WTC11 (cell line): ENCODE data around the gene RELT. TPM values are rescaled to one million over a fixed set of nuclear protein-coding genes. Genes with fewer than 3 reads are reported as not detected.

Experiments used
- ATAC-seq: fragments of 200-7000 bp; cut with Tn5 transposase; 2 replicates; pipeline ENCODE4 v1.10.0; 2021; ENCODE audit warnings: mild to moderate bottlenecking, moderate library complexity
- CTCF ChIA-PET: fragments of 300-600 bp; sonication (Branson Sonifier 250); formaldehyde crosslinking; loops from one replicate; lab custom pipeline; 2021; ENCODE audit warnings: antibody characterized with exemption; lab: Charles Lee
- POLR2A ChIA-PET: fragments of 350-600 bp; sonication (Branson Sonifier 250); formaldehyde crosslinking; loops from one replicate; lab custom pipeline; 2021; ENCODE audit warnings: antibody characterized with exemption; lab: Charles Lee
- DNase-seq: peaks from one replicate; pipeline ENCODE4 v3.0.0; 2021; ENCODE audit warnings: low spot score
- H3K27ac Mint-ChIP-seq: 2 replicates; pipeline ENCODE4 v1.8.0; 2021; ENCODE audit warnings: mixed read lengths
- H3K27me3 Mint-ChIP-seq: 2 replicates; pipeline ENCODE4 v1.8.0; 2021; ENCODE audit warnings: low read depth, mild to moderate bottlenecking, moderate library complexity, mixed read lengths
- H3K36me3 Mint-ChIP-seq: 2 replicates; pipeline ENCODE4 v1.8.0; 2021; ENCODE audit warnings: mixed read lengths
- H3K4me1 Mint-ChIP-seq: 2 replicates; pipeline ENCODE4 v1.8.0; 2022; ENCODE audit warnings: mixed read lengths
- H3K4me3 Mint-ChIP-seq: 2 replicates; pipeline ENCODE4 v1.8.0; 2021; ENCODE audit warnings: mild to moderate bottlenecking, moderate library complexity, mixed read lengths
- H3K9me3 Mint-ChIP-seq: 2 replicates; pipeline ENCODE4 v1.8.0; 2021; ENCODE audit warnings: mixed read lengths
- ATF1 ChIP-seq: sonication (generic); formaldehyde crosslinking; IDR thresholded peaks from 2 replicates; pipeline ENCODE4 v1.8.1; 2023; ENCODE audit warnings: mild to moderate bottlenecking, moderate library complexity, missing genetic modification reagents
- FOXJ3 ChIP-seq: sonication (generic); formaldehyde crosslinking; IDR thresholded peaks from 2 replicates; pipeline ENCODE4 v1.9.0; 2021; ENCODE audit warnings: missing genetic modification reagents, mild to moderate bottlenecking, borderline replicate concordance
- HMGA2 ChIP-seq: fragments of 250-450 bp; sonication (Bioruptor Pico); IDR thresholded peaks from 2 replicates; pipeline ENCODE4 v1.4.0; 2021; ENCODE audit warnings: mild to moderate bottlenecking, moderate library complexity
- JAZF1 ChIP-seq: fragments of 250-450 bp; sonication (Bioruptor Pico); IDR thresholded peaks from 2 replicates; pipeline ENCODE4 v1.9.0; 2021; ENCODE audit warnings: moderate library complexity, mild to moderate bottlenecking, inconsistent platforms
- MYBL2 ChIP-seq: sonication (generic); formaldehyde crosslinking; IDR thresholded peaks from 2 replicates; pipeline ENCODE4 v1.8.1; 2023; ENCODE audit warnings: mild to moderate bottlenecking, moderate library complexity, missing genetic modification reagents
- NFE2L1 ChIP-seq: sonication (generic); formaldehyde crosslinking; IDR thresholded peaks from 2 replicates; pipeline ENCODE4 v1.8.1; 2023; ENCODE audit warnings: missing genetic modification reagents
- NR2C2 ChIP-seq: sonication (generic); formaldehyde crosslinking; IDR thresholded peaks from 2 replicates; pipeline ENCODE4 v1.8.0; 2022; ENCODE audit warnings: mild to moderate bottlenecking, missing genetic modification reagents
- SP1 ChIP-seq: sonication (generic); formaldehyde crosslinking; conservative IDR thresholded peaks from 2 replicates; pipeline ENCODE4 v1.8.1; 2022; ENCODE audit warnings: missing genetic modification reagents
- ZNF121 ChIP-seq: sonication (generic); formaldehyde crosslinking; IDR thresholded peaks from 2 replicates; pipeline ENCODE4 v1.8.0; 2023; ENCODE audit warnings: missing genetic modification reagents
- ZNF138 ChIP-seq: sonication (generic); formaldehyde crosslinking; conservative IDR thresholded peaks from 2 replicates; pipeline ENCODE4 v1.8.1; 2022; ENCODE audit warnings: mild to moderate bottlenecking, moderate library complexity, missing genetic modification reagents
- ZNF219 ChIP-seq: sonication (generic); formaldehyde crosslinking; IDR thresholded peaks from 2 replicates; pipeline ENCODE4 v1.8.0; 2023; ENCODE audit warnings: missing genetic modification reagents, mild to moderate bottlenecking, borderline replicate concordance
- ZNF232 ChIP-seq: sonication (generic); formaldehyde crosslinking; IDR thresholded peaks from 2 replicates; pipeline ENCODE4 v1.8.0; 2022; ENCODE audit warnings: mild to moderate bottlenecking, missing genetic modification reagents
- ZNF423 ChIP-seq: fragments of 250-450 bp; sonication (Bioruptor Pico); IDR thresholded peaks from 2 replicates; pipeline ENCODE4 v2.1.2; 2022; ENCODE audit warnings: mild to moderate bottlenecking, moderate library complexity
- total RNA-seq: library from RNA; stranded (reverse); gene quantifications from 3 replicates; pipeline ENCODE4 v1.2.3, GENCODE V29; 2021
- TF ChIP-seq, protein P1 (sequence below): sonication (generic); formaldehyde crosslinking; IDR thresholded peaks from 2 replicates; pipeline ENCODE4 v1.8.0; 2023; ENCODE audit warnings: missing genetic modification reagents, mild to moderate bottlenecking, borderline replicate concordance
- TF ChIP-seq, protein P2 (sequence below): sonication (generic); formaldehyde crosslinking; IDR thresholded peaks from 2 replicates; pipeline ENCODE4 v1.8.0; 2022; ENCODE audit warnings: mild to moderate bottlenecking, missing genetic modification reagents
- TF ChIP-seq, protein P3 (sequence below): sonication (generic); formaldehyde crosslinking; IDR thresholded peaks from 2 replicates; pipeline ENCODE4 v1.8.1; 2022; ENCODE audit warnings: low read depth, missing genetic modification reagents, borderline replicate concordance
- TF ChIP-seq, protein P4 (sequence below): sonication (generic); formaldehyde crosslinking; conservative IDR thresholded peaks from 2 replicates; pipeline ENCODE4 v1.8.1; 2022; ENCODE audit warnings: mild to moderate bottlenecking, missing genetic modification reagents
- TF ChIP-seq, protein P5 (sequence below): sonication (generic); formaldehyde crosslinking; IDR thresholded peaks from 2 replicates; pipeline ENCODE4 v1.8.0; 2023; ENCODE audit warnings: missing genetic modification reagents
- TF ChIP-seq, protein P6 (sequence below): sonication (generic); formaldehyde crosslinking; IDR thresholded peaks from 2 replicates; pipeline ENCODE4 v1.8.1; 2022; ENCODE audit warnings: missing genetic modification reagents, borderline replicate concordance
- TF ChIP-seq, protein P7 (sequence below): fragments of 250-450 bp; sonication (Bioruptor Pico); IDR thresholded peaks from 2 replicates; pipeline ENCODE4 v1.9.0; 2021; ENCODE audit warnings: mild to moderate bottlenecking
- TF ChIP-seq, protein P8 (sequence below): sonication (generic); formaldehyde crosslinking; IDR thresholded peaks from 2 replicates; pipeline ENCODE4 v1.8.1; 2022; ENCODE audit warnings: mild to moderate bottlenecking, moderate library complexity, missing genetic modification reagents

Gene RELT
- total RNA-seq, 1 experiment from 2014 or later = 6.7 TPM

DNA sequence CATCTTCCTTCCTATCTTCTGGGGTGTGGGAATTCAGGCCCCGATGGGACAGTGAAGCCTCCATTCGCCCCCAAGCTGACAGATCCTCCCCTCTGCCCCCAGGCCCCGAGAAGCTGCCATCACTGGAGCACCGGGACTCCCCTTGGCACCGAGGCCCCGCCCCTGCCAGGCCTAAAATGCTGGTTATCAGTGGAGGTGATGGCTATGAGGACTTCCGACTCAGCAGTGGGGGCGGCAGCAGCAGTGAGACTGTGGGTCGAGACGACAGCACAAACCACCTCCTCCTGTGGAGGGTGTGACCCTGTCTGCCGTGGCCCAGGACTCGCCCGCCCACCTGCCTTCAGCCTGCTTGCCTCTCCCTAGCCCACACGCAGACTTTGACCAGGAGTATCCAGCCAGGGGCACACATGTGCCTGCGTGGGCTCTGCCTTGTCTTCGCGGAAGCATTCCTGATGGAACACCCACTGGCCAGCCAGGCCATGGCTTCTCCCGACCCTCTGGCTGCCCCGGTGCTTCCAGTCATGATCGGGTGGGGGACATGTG lies 8.6 kb upstream of the RELT start (continued):
- TF ChIP-seq, protein P1, sequence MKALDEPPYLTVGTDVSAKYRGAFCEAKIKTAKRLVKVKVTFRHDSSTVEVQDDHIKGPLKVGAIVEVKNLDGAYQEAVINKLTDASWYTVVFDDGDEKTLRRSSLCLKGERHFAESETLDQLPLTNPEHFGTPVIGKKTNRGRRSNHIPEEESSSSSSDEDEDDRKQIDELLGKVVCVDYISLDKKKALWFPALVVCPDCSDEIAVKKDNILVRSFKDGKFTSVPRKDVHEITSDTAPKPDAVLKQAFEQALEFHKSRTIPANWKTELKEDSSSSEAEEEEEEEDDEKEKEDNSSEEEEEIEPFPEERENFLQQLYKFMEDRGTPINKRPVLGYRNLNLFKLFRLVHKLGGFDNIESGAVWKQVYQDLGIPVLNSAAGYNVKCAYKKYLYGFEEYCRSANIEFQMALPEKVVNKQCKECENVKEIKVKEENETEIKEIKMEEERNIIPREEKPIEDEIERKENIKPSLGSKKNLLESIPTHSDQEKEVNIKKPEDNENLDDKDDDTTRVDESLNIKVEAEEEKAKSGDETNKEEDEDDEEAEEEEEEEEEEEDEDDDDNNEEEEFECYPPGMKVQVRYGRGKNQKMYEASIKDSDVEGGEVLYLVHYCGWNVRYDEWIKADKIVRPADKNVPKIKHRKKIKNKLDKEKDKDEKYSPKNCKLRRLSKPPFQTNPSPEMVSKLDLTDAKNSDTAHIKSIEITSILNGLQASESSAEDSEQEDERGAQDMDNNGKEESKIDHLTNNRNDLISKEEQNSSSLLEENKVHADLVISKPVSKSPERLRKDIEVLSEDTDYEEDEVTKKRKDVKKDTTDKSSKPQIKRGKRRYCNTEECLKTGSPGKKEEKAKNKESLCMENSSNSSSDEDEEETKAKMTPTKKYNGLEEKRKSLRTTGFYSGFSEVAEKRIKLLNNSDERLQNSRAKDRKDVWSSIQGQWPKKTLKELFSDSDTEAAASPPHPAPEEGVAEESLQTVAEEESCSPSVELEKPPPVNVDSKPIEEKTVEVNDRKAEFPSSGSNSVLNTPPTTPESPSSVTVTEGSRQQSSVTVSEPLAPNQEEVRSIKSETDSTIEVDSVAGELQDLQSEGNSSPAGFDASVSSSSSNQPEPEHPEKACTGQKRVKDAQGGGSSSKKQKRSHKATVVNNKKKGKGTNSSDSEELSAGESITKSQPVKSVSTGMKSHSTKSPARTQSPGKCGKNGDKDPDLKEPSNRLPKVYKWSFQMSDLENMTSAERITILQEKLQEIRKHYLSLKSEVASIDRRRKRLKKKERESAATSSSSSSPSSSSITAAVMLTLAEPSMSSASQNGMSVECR (CRISPR knock-in tag) = no peak
- no peak for TF ChIP-seq FOXJ3 (CRISPR knock-in tag)
- TF ChIP-seq MYBL2 (CRISPR knock-in tag) = no peak
- TF ChIP-seq, protein P2, sequence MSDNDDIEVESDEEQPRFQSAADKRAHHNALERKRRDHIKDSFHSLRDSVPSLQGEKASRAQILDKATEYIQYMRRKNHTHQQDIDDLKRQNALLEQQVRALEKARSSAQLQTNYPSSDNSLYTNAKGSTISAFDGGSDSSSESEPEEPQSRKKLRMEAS (CRISPR knock-in tag) = no peak
- TF ChIP-seq NFE2L1 (CRISPR knock-in tag) = no peak
- TF ChIP-seq, protein P3, sequence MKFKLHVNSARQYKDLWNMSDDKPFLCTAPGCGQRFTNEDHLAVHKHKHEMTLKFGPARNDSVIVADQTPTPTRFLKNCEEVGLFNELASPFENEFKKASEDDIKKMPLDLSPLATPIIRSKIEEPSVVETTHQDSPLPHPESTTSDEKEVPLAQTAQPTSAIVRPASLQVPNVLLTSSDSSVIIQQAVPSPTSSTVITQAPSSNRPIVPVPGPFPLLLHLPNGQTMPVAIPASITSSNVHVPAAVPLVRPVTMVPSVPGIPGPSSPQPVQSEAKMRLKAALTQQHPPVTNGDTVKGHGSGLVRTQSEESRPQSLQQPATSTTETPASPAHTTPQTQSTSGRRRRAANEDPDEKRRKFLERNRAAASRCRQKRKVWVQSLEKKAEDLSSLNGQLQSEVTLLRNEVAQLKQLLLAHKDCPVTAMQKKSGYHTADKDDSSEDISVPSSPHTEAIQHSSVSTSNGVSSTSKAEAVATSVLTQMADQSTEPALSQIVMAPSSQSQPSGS (CRISPR knock-in tag) = no peak
- no peak for TF ChIP-seq ZNF121 (CRISPR knock-in tag)

DNA sequence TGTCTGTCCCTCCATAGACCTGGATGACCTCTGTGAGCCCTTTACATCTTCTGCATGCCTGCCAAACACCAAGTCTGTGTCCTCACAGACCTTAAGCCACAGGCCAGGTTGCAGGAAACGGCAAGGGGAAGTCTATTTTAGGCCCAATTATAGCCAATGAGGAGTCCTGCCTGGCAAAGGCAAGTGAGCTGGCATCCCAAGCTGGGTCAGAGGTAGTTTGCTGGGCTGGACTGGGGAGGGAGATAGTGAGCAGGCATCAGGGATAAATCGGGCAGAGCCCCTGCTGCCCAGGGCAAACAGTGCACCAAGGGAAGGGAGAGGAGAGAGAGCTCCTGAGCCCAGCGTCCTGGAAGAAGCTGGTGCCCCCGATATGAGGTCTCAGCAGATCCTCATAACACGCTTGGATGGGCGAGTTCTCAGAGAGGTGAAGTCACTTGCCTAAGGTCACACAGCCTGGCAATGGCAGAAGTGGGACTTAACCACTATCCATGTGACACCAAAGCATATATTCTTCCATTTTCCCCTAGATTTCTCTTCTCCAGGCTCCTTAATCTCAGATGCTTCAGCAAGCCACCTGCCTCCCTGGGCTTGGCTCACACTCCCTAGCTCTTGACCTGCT lies 3.7 kb upstream of the RELT start:
- Mint-ChIP-seq H3K9me3 (no peaks in the 10 kb centered on the region), H3K4me3 (no peak overlapping the region), H3K27ac (no peak overlapping the region), H3K27me3 (peaks cover 9% of the 10 kb centered on the region), H3K36me3 (no peaks in the 10 kb centered on the region), H3K4me1 (peaks cover 12% of the 10 kb centered on the region)
- ChIA-PET CTCF (interaction anchor here (0.8 to 4.6 kb wide), 18 partner anchors 10 to 559 kb away, joined by 3 to 60 read pairs (median 9); partner anchors contain the start of gene ARHGEF17), POLR2A (no interaction called here)
- ATAC-seq = peak; percentile 41
- DNase-seq = peak; percentile 52
- TF ChIP-seq SP1 = no peak
- no peak for TF ChIP-seq ZNF423
- TF ChIP-seq ZNF232 (CRISPR knock-in tag) = no peak
- TF ChIP-seq, protein P4, sequence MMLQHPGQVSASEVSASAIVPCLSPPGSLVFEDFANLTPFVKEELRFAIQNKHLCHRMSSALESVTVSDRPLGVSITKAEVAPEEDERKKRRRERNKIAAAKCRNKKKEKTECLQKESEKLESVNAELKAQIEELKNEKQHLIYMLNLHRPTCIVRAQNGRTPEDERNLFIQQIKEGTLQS (CRISPR knock-in tag) = no peak
- TF ChIP-seq ZNF138 (CRISPR knock-in tag) = no peak
- TF ChIP-seq JAZF1 (CRISPR knock-in tag) = no peak
- TF ChIP-seq, protein P5, sequence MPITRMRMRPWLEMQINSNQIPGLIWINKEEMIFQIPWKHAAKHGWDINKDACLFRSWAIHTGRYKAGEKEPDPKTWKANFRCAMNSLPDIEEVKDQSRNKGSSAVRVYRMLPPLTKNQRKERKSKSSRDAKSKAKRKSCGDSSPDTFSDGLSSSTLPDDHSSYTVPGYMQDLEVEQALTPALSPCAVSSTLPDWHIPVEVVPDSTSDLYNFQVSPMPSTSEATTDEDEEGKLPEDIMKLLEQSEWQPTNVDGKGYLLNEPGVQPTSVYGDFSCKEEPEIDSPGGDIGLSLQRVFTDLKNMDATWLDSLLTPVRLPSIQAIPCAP (CRISPR knock-in tag) = no peak
- TF ChIP-seq, protein P6, sequence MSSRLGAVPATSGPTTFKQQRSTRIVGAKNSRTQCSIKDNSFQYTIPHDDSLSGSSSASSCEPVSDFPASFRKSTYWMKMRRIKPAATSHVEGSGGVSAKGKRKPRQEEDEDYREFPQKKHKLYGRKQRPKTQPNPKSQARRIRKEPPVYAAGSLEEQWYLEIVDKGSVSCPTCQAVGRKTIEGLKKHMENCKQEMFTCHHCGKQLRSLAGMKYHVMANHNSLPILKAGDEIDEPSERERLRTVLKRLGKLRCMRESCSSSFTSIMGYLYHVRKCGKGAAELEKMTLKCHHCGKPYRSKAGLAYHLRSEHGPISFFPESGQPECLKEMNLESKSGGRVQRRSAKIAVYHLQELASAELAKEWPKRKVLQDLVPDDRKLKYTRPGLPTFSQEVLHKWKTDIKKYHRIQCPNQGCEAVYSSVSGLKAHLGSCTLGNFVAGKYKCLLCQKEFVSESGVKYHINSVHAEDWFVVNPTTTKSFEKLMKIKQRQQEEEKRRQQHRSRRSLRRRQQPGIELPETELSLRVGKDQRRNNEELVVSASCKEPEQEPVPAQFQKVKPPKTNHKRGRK (CRISPR knock-in tag) = no peak
- no peak for TF ChIP-seq HMGA2 (CRISPR knock-in tag)
- no peak for TF ChIP-seq ZNF121 (CRISPR knock-in tag)
- TF ChIP-seq, protein P7, sequence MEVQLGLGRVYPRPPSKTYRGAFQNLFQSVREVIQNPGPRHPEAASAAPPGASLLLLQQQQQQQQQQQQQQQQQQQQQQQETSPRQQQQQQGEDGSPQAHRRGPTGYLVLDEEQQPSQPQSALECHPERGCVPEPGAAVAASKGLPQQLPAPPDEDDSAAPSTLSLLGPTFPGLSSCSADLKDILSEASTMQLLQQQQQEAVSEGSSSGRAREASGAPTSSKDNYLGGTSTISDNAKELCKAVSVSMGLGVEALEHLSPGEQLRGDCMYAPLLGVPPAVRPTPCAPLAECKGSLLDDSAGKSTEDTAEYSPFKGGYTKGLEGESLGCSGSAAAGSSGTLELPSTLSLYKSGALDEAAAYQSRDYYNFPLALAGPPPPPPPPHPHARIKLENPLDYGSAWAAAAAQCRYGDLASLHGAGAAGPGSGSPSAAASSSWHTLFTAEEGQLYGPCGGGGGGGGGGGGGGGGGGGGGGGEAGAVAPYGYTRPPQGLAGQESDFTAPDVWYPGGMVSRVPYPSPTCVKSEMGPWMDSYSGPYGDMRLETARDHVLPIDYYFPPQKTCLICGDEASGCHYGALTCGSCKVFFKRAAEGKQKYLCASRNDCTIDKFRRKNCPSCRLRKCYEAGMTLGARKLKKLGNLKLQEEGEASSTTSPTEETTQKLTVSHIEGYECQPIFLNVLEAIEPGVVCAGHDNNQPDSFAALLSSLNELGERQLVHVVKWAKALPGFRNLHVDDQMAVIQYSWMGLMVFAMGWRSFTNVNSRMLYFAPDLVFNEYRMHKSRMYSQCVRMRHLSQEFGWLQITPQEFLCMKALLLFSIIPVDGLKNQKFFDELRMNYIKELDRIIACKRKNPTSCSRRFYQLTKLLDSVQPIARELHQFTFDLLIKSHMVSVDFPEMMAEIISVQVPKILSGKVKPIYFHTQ (CRISPR knock-in tag) = no peak
- no peak for TF ChIP-seq ZNF219 (CRISPR knock-in tag)
- no peak for TF ChIP-seq NR2C2 (CRISPR knock-in tag)
- TF ChIP-seq, protein P8, sequence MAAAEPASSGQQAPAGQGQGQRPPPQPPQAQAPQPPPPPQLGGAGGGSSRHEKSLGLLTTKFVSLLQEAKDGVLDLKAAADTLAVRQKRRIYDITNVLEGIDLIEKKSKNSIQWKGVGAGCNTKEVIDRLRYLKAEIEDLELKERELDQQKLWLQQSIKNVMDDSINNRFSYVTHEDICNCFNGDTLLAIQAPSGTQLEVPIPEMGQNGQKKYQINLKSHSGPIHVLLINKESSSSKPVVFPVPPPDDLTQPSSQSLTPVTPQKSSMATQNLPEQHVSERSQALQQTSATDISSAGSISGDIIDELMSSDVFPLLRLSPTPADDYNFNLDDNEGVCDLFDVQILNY = no peak
- TF ChIP-seq ATF1 (CRISPR knock-in tag) = no peak
